ENCODE measurements around the gene FOXJ3.

The FOXJ3 gene

DNA sequence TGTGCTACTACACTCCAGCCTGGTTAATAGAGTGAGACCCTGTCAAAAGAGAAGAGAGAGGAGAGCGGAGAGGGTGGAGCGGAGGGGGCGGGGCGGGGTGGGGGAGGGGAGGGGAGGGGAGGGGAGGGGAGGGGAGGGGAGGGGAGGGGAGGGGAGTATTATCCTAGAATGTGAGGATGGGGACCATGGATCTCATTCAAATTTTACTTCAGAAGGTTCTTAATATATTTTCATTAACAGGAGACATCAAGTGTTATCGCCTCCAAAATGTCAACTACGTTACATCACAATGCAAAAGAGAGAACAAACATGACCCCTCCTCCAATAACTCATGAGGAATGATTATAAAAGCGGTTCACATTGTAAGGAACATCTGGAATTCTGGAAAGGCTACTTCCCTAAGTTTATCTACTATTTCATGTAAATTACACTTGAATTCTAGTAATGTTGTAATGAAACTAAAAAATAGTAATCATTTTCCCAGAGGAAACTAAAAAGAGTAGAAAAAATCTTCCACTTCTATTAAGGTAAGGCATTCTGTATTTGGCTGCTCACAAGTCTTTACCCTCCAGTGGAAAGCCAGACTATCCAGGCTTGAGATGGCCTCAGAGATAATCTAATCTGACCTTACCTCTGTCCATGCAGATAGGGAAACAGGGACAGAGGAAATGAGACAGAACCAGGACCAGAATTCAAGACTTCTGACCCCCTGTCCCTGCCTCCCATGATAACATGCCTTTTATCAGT, 151.7 kb downstream of the FOXJ3 start:
- no peak for DNase-seq

DNA sequence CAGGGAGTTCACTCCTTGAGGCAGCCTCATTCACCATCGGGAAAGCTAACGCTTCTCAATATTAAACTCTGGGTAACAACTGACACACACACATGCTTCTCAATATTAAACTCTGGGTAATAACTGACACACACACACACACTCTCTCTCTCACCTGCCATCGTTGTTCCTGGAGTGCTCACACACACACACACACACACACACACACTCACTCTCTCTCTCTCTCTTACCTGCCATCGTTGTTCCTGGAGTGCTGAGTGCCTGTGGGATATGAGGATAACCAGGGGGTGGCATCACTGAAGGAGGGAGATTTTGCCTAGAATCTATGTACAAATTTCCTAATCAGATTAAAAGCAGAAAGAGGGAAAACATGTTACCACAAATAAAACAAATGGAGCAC, 153.3 kb downstream of the FOXJ3 start:
- no peak for DNase-seq

DNA sequence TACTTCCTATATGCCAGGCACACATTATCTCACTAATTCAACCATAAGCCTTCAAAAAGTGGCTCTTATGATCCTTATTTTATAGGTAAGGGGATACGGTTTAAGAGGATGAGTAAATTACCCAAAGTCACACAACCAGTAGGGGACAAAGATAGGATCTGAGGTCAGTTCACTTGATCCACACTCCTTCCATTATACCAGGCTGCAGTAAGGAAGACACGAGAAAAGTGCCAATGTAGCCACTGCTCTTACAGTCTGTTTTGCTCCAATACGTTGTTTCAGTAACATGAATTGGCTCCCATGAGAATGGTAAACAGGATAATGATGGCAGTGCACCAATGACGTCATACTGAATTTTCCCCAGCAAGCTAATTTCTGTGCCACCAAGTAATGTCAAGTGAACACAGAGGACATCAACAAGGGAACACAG, 155.1 kb downstream of the FOXJ3 start:
- DNase-seq, result no peak

DNA sequence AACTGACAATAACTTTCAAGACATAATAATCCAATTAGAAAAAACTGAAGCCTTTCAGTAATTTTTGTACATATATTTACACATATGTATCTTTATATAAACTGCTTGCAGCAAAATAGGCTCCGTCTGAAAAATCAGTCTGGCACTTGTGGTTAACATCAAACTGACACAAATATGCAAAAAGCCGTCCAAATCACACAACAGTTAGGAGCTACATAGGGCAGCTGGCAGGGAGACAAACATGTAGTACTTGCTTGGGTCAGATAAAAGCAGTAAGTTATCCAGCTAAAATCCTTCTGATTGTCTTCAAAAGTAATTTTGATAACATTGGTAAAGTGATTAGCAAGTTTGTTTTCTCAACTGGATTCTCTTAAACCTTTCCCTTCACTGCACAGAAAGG, 155.8 kb downstream of the FOXJ3 start:
- DNase-seq, result no peak

DNA sequence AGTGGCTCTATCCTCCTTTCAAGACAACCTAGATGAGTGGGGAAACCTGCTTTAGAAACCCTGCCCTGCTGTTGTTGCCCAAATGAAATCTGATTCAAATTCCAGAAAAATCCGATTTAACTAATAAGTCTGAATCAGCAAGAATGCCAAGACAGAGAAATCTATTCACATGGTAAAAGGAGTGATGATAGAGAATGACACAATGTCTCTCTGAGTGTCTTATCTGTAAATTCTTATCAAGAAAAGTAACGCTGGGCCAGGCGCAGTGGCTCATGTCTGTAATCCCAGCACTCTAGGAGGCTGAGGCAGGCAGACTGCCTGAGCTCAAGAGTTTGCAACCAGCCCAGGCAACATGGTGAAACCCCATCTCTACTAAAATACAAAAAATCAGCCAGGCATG, 156.8 kb downstream of the FOXJ3 start:
- DNase-seq, result no peak

DNA sequence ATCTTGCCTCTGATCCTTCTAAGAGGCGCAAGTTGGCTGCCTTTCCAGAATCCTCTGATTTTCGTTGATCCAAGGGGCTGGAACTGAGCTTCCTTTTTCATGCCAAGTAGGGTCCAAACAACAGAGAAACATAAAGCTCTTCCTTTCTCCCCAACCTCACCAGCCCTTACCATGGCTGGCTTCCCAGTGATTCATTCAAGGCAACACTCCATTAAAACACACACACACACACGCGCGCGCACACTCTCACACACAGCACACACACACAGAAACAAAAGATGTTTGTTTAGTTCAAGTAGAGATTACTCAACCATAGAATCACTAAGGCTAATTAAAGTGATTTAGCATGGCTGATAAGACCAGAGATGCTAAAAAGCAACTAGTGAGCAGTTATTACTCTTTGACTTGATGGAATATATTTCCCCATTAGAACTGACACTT, 157.5 kb downstream of the FOXJ3 start:
- DNase-seq, result no peak

DNA sequence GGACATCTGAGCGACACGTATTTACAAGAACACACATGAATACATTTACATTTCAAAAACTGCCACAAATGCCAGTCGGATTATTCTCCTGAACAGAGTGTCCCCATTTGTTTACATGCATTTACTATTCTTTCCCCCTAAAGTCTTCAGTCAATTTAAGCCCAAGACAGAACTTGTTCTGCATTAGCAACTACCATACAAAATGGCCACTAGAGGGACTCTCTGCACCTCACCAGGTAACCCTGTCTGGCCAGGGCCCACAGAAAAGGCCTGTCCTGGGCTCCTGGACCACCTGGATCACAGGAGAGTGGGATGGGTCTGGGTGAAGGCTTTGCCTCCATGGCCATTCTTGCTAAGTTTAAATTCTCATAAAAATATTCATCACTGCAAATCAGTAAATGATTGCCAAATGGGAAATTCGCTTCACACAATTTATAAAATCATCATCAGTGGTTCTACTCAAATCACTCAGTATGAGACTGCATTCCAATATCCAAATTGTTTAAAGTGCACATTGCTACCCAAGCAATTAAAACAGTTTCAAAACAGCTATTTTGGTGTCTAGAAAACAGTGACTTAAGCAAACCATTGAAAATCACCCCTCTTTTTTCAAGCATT, 158.0 kb downstream of the FOXJ3 start:
- no peak for DNase-seq

DNA sequence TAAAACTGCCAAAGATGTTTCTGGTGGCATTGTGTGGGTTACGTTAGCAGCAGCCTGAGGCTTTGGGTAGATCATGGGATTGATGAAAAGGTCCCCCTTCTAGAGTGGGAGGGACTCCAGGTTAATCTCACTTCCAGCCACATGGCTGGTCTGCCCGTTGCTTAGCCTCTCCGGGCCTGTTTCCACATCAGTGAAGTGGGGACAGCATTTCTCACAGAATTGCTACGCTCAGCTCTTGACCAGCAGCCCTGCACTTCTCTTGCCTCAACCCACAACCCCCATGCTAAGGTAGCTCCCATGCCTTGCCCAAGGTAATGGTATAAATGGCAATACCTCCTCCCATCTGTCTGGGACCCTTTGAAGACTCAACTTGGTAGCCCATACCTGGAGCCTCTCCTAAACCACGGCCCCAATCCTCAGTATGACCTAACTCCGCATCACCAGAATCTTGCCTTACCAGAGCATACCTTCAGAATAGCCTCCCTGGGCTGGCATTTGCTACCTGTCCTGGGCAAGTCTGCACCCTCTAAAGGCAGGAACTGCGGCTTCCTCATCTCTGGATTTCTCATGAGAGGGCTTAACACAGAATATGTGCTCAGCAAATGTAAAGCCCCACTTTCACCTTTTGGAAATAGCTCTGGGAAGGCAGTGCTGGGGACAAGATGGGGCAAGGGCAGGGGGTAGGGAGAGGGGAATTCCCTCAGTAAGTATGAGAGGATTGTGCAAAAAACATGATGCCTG, 159.6 kb downstream of the FOXJ3 start:
- no peak for DNase-seq

DNA sequence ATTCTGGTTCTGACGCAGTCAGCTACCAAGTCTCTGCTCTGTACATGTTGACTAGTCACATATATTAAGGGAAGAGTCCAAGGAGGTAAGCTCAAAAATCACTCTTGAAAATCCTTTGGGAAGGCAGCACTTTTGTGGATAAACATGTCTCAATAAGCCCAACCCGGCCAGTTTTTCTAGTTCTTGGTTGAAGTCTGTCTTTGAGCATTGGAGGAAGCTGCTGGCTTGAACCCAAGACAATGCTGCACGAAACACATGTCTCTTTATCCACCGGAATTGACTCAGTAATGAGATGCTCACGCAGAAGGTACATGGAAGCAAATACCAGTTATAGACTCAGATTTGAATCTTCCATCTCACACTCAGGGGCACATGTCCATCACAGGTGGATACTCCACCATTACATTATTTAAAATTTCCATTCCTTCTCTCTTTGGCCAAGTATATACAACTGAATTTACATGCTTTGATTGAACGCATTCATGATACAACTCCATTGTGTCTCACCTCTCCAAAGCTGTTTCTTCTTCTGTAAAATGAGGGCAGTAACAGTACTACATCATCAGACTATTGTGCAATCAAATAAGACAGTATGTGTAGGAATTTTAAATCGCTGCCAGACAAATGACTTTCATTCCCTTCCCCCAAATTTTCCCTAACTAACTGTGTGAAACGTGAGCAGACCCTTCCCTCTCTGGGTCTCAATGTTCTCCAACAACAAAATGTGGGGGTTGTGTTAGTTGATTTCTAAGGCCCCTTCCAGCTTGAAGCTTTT, 160.9 kb downstream of the FOXJ3 start:
- DNase-seq, result no peak

DNA sequence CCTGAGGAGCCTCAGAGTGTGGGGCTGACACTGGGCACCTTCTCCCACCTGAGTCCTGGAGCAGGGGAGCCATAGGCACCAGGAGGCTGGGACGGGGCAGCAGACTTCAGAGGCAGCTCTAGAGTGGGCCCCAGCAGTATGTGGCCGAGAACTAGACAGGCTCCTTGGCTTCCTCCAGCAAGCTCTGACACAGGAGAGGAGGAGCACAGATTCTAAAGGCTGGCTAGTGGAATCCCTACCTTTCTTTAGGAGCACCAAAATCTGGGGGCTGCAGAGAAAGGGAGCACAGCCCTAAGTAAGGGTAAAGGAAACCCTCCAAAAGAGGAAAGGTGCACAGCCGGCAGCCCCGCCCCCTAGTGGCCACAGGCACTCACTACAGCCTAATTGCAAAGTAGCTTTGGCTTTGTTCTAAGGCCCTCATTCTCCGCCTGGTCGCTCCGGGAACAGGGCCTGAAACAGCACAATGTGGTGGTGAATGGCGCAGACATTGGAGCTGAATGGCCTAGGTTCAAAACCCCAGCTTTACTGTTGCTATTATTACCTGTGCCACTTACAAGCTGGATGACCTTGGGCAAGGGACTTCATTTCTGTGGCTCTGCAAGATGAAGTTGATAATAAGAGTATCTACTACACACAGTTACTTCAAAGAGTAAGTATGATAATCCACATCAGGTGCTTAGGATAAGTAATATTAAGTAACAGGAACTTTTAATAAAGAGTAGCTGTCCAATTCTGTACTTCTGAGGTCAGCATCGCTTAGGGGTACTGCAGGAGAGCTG, 161.7 kb downstream of the FOXJ3 start:
- DNase-seq, result peak; percentile 32

DNA sequence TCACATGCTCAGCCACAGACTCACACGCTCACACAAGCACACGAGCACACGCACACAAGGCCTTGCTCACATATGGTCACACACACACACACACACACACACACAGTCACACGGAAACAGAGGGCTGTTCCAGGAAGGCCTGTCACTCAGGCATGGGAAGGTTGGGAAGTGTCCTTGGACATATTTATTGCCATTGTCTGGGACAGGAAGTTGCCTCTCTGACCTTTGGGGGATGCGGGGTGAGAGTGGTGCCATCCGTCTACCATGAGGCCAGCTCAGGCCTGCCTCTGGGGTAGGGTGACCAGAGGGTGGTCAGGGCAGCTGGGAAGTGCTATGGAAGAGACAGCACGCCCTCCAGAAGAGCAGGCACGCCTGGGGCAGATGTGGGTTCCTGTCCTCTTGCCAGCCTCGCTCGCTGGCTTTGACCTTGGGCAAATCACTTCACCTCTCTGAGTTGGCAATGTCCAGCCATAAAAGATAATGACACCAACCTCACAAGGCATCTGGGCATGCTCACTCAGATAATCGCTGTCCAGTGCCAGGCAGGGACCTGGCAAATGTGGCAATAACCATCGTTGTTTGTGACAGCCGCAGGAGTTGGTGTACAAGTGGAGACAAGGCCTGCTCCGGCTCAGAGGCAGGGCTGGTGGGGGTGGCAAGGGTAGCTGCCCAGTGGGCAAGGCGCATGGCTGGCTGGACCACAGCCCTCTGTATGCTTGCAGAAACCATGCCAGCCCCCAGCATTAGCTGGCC, 162.5 kb downstream of the FOXJ3 start:
- DNase-seq, result no peak

DNA sequence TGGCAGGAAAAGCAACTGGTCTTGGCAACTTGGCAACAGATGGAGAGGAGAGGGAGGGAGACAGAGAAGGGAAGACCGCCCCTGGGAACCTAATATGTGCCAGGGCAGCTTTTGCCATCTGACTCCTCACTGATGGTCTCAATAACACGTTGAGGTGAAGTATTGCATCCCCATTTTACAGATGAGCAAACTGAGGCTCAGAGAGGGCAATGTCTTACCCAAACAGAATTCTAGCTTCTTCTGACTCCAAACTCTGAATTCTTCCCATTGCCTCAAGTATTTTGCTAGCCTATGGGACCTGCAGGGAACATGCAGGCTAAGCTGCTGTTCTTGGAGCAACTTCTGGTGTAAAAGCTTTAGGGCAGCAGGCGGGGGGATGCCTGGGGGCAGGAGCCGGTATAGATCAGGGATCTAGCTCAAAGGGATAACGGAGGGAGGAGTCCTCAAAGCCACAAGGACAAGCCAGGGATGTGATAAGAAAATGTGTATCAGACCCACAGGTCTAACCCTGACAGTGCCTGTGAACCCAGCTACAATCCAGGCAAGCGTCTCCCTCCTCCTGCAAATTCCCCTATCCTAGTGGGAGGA, 163.3 kb downstream of the FOXJ3 start:
- DNase-seq, result no peak

DNA sequence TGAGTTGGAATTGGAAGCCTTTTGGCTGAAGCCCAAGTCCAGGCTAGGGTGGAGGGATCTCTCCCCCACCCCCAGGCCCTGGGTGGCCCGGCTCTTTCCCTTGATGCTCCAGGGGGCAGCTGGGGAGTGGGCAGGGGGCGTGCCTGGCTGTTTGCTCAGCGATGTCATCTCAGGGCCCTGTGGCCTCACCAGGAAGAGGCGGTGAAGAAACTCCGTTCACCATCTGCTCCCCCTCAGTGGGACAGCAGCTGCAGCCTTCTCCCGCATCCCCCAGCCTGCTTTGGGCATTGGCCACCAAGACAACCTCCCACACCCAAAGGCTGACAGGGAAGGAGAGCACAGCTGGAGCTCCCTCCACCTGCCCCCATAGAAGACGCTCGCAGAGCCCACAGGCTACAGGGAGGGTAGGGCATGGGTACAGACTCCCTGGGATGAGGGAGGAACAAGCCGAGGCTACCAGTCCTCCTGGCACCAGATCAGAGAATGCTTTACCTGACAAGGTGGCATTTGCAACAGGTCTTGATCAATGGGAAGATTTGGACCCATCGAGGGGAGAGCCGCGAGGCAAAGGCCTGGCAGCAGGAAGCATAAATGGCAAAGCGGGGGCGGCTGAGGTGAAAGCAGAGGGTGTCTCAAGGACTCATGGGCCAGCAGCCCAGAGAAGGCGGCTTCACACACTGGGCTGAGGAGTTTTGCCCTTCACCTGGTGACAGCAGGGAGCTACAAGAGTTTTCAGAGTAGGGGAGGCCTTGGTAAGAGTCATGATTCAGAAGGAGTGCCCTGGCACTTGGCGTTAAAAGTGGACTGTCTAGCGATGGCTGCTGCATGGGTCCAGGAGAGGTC, 164.0 kb downstream of the FOXJ3 start:
- no peak for DNase-seq

DNA sequence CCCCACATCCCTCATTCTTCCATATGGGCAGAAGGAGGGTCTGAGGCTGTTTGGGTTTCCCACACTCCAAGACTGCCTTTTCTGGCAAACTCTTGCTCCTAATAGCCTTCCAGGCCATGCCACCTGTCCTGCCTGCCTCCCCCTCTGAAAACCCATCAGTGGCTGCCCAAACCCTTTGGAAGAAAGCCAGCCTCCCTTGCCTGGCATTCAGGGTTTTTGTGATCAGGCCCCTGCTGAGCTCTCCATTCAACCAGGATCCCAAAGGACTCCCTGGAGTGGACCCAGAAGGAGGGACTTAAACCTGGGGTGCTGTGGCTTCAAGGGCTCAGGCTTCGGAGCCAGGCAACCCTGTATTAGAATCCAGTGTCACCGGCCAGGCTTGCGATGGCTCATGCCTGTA, 166.3 kb downstream of the FOXJ3 start:
- DNase-seq, result no peak

DNA sequence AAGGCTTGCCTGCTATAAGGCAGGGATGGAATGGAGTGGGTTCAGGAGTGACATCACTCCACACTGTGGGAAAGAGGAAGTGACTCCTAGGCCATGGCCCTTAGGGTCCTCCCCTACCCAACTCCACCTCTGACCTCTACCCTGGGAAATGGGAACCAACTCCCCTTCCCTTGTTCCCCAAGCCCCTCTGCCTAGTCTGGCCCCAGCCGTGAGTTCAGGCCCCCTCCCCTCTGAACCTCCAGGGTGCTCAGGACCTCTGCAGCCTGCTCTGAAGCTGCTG, 166.7 kb downstream of the FOXJ3 start:
- no peak for DNase-seq

DNA sequence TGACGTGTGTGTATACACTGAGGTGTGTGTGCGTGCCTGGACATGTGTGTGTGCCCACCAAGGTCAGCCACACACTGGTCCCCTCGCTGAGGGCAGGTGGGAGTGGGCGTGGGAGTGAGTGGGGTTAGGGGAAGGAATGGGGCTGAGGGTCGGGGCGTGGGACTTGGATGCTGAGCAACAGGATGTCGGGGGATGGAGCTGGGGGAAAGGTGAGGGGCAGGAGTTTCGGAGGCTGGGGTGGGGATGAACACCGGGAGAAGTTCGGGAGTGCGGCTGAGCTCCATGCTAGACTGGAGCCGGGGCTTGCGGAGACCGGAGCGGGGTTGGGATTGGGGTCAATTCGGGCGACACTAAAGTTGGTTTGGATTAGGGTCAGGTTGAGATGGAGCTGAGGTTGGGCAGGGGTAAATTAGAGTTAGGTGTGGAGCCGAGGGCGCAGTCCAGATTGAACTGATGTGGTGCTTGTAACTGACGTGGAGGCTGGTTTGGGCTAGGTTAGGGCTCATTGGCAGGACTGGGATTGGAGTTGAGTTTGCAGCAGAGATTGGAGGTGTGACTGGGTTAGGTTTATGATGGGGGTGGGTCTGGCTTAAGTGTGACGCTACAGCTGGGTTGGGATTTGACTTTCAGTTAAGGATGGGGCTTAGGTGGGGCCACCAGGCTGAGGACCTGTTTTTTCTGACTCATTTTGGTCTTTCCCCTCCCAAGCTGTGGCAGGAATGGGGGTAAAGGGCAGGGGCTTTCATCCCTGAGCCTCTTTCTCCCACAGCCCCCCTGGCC, 167.2 kb downstream of the FOXJ3 start:
- no peak for DNase-seq

DNA sequence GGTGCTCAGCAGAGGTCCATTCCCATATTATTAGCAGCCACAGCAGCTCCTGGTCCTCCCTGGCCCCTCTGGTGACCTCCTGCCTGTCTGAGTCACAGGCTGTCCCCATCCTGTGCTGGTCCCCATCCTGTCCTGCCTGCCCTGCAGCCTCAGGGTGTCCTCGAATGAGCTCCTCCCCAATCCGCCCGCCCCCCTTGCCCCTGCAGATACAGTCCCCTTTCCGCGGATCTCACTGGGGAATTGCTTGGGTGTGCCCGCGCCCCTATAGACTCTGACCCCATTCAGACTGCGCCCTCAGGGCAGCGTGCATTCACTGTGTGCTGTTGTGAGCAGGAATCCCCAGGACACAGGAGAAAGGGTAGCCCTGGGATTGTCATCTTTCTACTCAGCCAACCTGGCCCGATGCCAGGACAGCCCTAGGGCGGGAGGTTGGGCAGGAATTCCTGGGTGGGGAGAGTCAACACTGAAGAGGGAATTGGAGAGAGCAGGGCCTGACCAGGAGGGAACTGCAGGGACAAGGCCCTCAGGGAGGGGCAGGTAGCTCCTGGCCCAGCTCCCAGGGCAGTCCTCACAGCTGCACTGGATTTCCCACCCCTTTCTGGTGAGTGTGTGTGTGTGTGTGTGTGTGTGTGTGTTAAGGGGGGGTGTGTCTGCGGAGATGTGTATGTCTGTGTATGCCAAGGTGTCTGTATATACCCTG, 169.4 kb downstream of the FOXJ3 start:
- no peak for DNase-seq

DNA sequence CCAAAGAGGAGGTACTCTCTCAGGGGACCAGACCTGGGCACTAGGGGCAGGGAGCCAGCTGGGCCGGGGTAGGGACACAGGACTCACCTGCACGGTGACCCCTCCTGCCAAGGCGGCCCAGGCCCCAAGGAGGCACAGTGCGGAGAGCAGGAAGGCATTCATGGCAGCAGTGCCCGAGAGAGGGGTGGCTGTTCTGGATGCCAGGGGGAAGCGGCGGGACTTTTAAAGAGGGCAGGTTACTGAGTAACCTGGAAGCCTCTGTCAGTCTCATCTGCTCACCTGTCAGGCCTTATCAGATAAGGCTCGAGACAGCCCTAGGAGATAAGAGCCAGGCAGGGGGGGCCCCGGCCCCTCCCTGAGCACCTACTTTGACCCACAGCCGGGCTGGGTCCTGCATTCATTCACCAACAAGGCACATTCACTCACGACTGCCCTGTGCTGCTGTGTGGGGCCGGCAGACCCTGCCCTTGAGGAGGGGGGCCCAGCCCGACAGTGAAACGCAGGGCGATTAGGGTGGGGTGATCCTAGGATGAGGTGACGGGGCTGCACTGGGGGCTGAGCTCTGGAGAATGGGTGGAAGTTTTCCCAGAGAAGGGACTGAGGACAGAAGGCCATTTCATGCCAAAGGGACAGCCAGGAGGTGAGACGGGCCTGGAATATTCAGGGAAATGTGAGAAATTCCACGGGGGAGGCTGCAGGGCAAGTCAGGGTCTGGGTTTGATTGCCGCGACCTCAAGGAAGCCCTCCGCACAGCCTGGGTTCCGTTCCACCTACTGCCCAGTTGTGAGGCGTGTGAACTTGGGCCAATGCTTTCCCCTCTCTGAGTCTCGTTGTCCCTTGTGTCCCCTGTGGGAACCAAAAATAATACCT, 170.2 kb downstream of the FOXJ3 start, which contains the start of gene GUCA2A:
Gene GUCA2A (minus strand): TSS at position 195 of the 870 bp plus-strand sequence. CDS start 33 bp downstream, at position 162.
- no peak for DNase-seq
